Liver (tissue), 9 donors: ENCODE data around the gene SHISA4. TPM values are rescaled to one million over a fixed set of nuclear protein-coding genes. Genes with fewer than 3 reads are reported as not detected.

ENCODE experiments used
- DNase-seq: peaks from one replicate; pipeline ENCODE4 v3.0.0-alpha.2; 2017; ENCODE audit warnings: low spot score
- H3K27ac ChIP-seq, 2 donors: one replicate each; pipeline ENCODE4 v1.7.0; 2013; ENCODE audit warnings: inconsistent platforms in 2 of 2, low read length in 2 of 2, control low read depth in 1 of 2, low read depth in 1 of 2, mild to moderate bottlenecking in 1 of 2
- H3K27me3 ChIP-seq, 4 donors: one replicate each; pipeline versions ENCODE4 v1.6.1 to v1.7.0; 2013; ENCODE audit warnings: low read length in 3 of 4, inconsistent platforms in 1 of 4, mild to moderate bottlenecking in 1 of 4, moderate library complexity in 1 of 4; ENCODE audit not compliant: control insufficient read depth in 4 of 4, insufficient read depth in 4 of 4
- H3K36me3 ChIP-seq, 4 donors: one replicate each; pipeline versions ENCODE4 v1.6.1 to v1.7.0; 2013; ENCODE audit warnings: low read length in 3 of 4, mild to moderate bottlenecking in 3 of 4, low read depth in 1 of 4, moderate library complexity in 1 of 4; ENCODE audit not compliant: control insufficient read depth in 4 of 4, insufficient read depth in 3 of 4
- H3K4me1 ChIP-seq, 4 donors: one replicate each; pipeline versions ENCODE4 v1.6.1 to v1.7.0; 2013; ENCODE audit warnings: low read length in 3 of 4, mild to moderate bottlenecking in 3 of 4, moderate library complexity in 1 of 4; ENCODE audit not compliant: control insufficient read depth in 4 of 4, insufficient read depth in 4 of 4
- H3K4me3 ChIP-seq, 3 donors: one replicate each; pipeline versions ENCODE4 v1.6.1 to v1.7.0; 2013; ENCODE audit warnings: low read length in 3 of 3, control low read depth in 1 of 3, low read depth in 1 of 3, mild to moderate bottlenecking in 1 of 3
- H3K9ac ChIP-seq, 2 donors: one replicate each; pipeline ENCODE4 v1.7.0; 2013; ENCODE audit warnings: low read length in 2 of 2, mild to moderate bottlenecking in 2 of 2, moderate library complexity in 2 of 2, control low read depth in 1 of 2, low read depth in 1 of 2
- H3K9me3 ChIP-seq, 4 donors: one replicate each; pipeline versions ENCODE4 v1.6.1 to v1.7.0; 2013; ENCODE audit warnings: low read length in 3 of 4; ENCODE audit not compliant: control insufficient read depth in 4 of 4
- ATF3 ChIP-seq: IDR thresholded peaks from 2 replicates; pipeline ENCODE4 v1.6.1; 2016; ENCODE audit warnings: antibody characterized with exemption
- EGR1 ChIP-seq, 2 donors: IDR thresholded peaks; 2 replicates each; pipeline ENCODE4 v1.6.1; 2016 to 2018; ENCODE audit warnings: antibody characterized with exemption in 2 of 2, low read depth in 2 of 2
- FOXA1 ChIP-seq: IDR thresholded peaks from 2 replicates; pipeline ENCODE4 v1.6.1; 2016; ENCODE audit warnings: antibody characterized with exemption
- FOXA2 ChIP-seq: IDR thresholded peaks from 2 replicates; pipeline ENCODE4 v1.6.1; 2016; ENCODE audit warnings: antibody characterized with exemption
- GABPA ChIP-seq, 2 donors: IDR thresholded peaks in 1 of 2; conservative IDR thresholded peaks in 1 of 2; 2 replicates each; pipeline ENCODE4 v1.6.1; 2016; ENCODE audit warnings: antibody characterized with exemption in 2 of 2, mild to moderate bottlenecking in 1 of 2, moderate library complexity in 1 of 2
- HNF4A ChIP-seq, 2 donors: conservative IDR thresholded peaks; 2 replicates each; pipeline ENCODE4 v1.6.1; 2016; ENCODE audit warnings: antibody characterized with exemption in 2 of 2, mild to moderate bottlenecking in 2 of 2
- HNF4G ChIP-seq: IDR thresholded peaks from 2 replicates; pipeline ENCODE4 v1.6.1; 2016; ENCODE audit warnings: antibody characterized with exemption
- NR2F2 ChIP-seq: IDR thresholded peaks from 2 replicates; pipeline ENCODE4 v1.6.1; 2016; ENCODE audit warnings: antibody characterized with exemption
- RAD21 ChIP-seq, 2 donors: IDR thresholded peaks; 2 replicates each; pipeline ENCODE4 v1.6.1; 2016; ENCODE audit warnings: antibody characterized with exemption in 2 of 2, mild to moderate bottlenecking in 2 of 2
- REST ChIP-seq: IDR thresholded peaks from 2 replicates; pipeline ENCODE4 v1.6.1; 2016; ENCODE audit warnings: antibody characterized with exemption, mild to moderate bottlenecking
- RXRA ChIP-seq, 2 donors: IDR thresholded peaks; 2 replicates each; pipeline ENCODE4 v1.6.1; 2017 to 2018; ENCODE audit warnings: antibody characterized with exemption in 2 of 2, mild to moderate bottlenecking in 1 of 2
- SP1 ChIP-seq: IDR thresholded peaks from 2 replicates; pipeline ENCODE4 v1.6.1; 2018; ENCODE audit warnings: antibody characterized with exemption, mild to moderate bottlenecking
- TAF1 ChIP-seq: conservative IDR thresholded peaks from 2 replicates; pipeline ENCODE4 v1.6.1; 2016; ENCODE audit warnings: antibody characterized with exemption, mild to moderate bottlenecking
- YY1 ChIP-seq: IDR thresholded peaks from 2 replicates; pipeline ENCODE4 v1.6.1; 2016; ENCODE audit warnings: antibody characterized with exemption, mild to moderate bottlenecking
- ZBTB33 ChIP-seq: IDR thresholded peaks from 2 replicates; pipeline ENCODE4 v1.6.1; 2016; ENCODE audit warnings: antibody characterized with exemption
- WGBS: extraction: QIAGEN DNeasy Blood & Tissue Kit; methylation state at CpG from one replicate; pipeline ENCODE4 v1.1.7; 2013; 5-methylcytosine and 5-hydroxymethylcytosine counted together
- polyA plus RNA-seq, 2 donors: library from polyadenylated mRNA; stranded (reverse) in 1 of 2; unstranded in 1 of 2; fragments of 200-250 nt in 1 of 2; fragments of >200 nt in 1 of 2; fragmentation: Nextera tagmentation in 1 of 2; extraction: Ambion mirVana in 1 of 2; gene quantifications; one replicate each; pipeline versions ENCODE4 v1.2.1 to v1.2.3, GENCODE V29; 2013 to 2015
- total RNA-seq, 2 donors: library from RNA; depleted of rRNA; stranded (reverse); fragments of >200 nt; gene quantifications; one replicate each; pipeline ENCODE4 v1.2.3, GENCODE V29; 2014
- donor health status: healthy.
- donor health status: healthy.
- donor health status: healthy.
- donor health status: healthy.
- donor health status: healthy.

SHISA4 gene
- total and polyA plus RNA-seq, 4 donors = 0.47 to 4.1 (median 2.1) TPM

- H3K9me3 ChIP-seq = no peaks in the 10 kb centered on the region
- H3K4me3 ChIP-seq = no peak overlapping the region
- H3K9ac ChIP-seq = no peak overlapping the region
- WGBS = 88% methylated on average over 5 of the region's 5 CpGs
- H3K4me1 ChIP-seq = peaks cover 0 to 3% (median 0%) of the 10 kb centered on the region in 4 donors
- TF ChIP-seq RXRA (IDR thresholded peaks at IDR 0.05) (no peak), HNF4A (conservative IDR thresholded peaks at IDR 0.05) (no peak), YY1 (no peak), NR2F2 (no peak), ZBTB33 (no peak)
- no peaks in the 10 kb centered on the region for H3K36me3 ChIP-seq
- DNase-seq = no peak
- no peaks in the 10 kb centered on the region for H3K27me3 ChIP-seq
- no peak overlapping the region for H3K27ac ChIP-seq
Observed at GRCh38 chr1:201918343-201918742, 29.6 kb downstream of the SHISA4 start.

GRCh38 chr1:201921952-201922558 lies 33.4 kb downstream of the SHISA4 start:
- H3K27me3 ChIP-seq = no peaks in the 10 kb centered on the region
- WGBS = 92% methylated on average over 3 of the region's 3 CpGs
- no peak overlapping the region for H3K9ac ChIP-seq
- TF ChIP-seq HNF4A (conservative IDR thresholded peaks at IDR 0.05) (no peak), FOXA1 (no peak), RAD21 (IDR thresholded peaks at IDR 0.05) (no peak), GABPA (IDR thresholded peaks at IDR 0.05 in 1 of 2, conservative IDR thresholded peaks at IDR 0.05 in 1 of 2) (no peak), EGR1 (IDR thresholded peaks at IDR 0.05; ENCODE audit: low read depth in 2 of 2) (no peak), YY1 (no peak), ATF3 (no peak), SP1 (no peak), ZBTB33 (no peak), FOXA2 (no peak), TAF1 (no peak), HNF4G (no peak), REST (no peak), RXRA (IDR thresholded peaks at IDR 0.05) (no peak), NR2F2 (no peak)
- H3K4me1 ChIP-seq = no peaks in the 10 kb centered on the region
- DNase-seq = no peak
- H3K27ac ChIP-seq = no peak overlapping the region
- H3K4me3 ChIP-seq = no peak overlapping the region
- no peaks in the 10 kb centered on the region for H3K36me3 ChIP-seq
- no peaks in the 10 kb centered on the region for H3K9me3 ChIP-seq
